Right lobe of liver (tissue), 4 donors: ENCODE results near the gene ZKSCAN2.

Source experiments
- POLR2A ChIP-seq: fragments of 450-650 bp; IDR thresholded peaks from one replicate; pipeline ENCODE4 v1.6.1; 2017; ENCODE audit warnings: antibody characterized with exemption, mild to moderate bottlenecking
- TF ChIP-seq, protein P1 (sequence below), 4 donors: fragments of 200-600 bp in 3 of 4; fragments of 450-650 bp in 1 of 4; IDR thresholded peaks; one replicate each; pipeline versions ENCODE4 v1.5.1 to v1.8.0; 2016 to 2022; ENCODE audit warnings: antibody characterized with exemption in 4 of 4, mild to moderate bottlenecking in 2 of 4
- donor health status: DM: no; HTN: no; CAD: no.
- donor health status: DM: no; HTN: no; CAD: no.
- donor health status: DM: no; HTN: yes; CAD: no.

GRCh38 chr16:25212636-25213035 is 45.0 kb downstream of the ZKSCAN2 start:
- no peak for TF ChIP-seq POLR2A
- TF ChIP-seq, protein P1, sequence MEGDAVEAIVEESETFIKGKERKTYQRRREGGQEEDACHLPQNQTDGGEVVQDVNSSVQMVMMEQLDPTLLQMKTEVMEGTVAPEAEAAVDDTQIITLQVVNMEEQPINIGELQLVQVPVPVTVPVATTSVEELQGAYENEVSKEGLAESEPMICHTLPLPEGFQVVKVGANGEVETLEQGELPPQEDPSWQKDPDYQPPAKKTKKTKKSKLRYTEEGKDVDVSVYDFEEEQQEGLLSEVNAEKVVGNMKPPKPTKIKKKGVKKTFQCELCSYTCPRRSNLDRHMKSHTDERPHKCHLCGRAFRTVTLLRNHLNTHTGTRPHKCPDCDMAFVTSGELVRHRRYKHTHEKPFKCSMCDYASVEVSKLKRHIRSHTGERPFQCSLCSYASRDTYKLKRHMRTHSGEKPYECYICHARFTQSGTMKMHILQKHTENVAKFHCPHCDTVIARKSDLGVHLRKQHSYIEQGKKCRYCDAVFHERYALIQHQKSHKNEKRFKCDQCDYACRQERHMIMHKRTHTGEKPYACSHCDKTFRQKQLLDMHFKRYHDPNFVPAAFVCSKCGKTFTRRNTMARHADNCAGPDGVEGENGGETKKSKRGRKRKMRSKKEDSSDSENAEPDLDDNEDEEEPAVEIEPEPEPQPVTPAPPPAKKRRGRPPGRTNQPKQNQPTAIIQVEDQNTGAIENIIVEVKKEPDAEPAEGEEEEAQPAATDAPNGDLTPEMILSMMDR (IDR thresholded peaks at IDR 0.05) = no peak
